ENCODE results near the gene MEP1A.

- TF ChIP-seq CTCF (IDR thresholded peaks at IDR 0.05; ENCODE audit: low read depth, low read length) (no peak), MYC (IDR thresholded peaks at IDR 0.05; ENCODE audit: low read depth, low read length) (no peak)
Observed at GRCh38 chr6:46788791-46789190, 4.4 kb upstream of the MEP1A start.
